ENCODE results near the gene KRTAP5-9.

DNA sequence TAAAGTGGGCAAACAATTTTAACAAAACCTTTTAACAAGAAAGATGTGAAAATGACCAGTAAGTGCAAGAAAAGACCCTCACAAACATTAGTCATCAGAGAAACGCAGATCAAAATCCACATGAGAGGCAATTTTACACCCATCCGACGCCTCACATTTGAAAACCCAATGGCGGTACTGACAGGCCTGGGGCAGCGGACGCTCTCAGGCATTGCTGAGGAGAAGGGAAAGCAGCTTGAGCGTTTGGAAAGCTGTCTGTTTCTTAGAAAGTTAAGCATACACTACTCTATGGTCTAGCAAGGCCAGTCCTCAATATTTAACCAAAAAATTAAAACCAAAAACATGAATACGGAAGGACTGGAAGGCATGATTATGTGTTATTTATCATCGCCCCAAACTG, 12.4 kb upstream of the KRTAP5-9 start:
- TF ChIP-seq, protein P1, sequence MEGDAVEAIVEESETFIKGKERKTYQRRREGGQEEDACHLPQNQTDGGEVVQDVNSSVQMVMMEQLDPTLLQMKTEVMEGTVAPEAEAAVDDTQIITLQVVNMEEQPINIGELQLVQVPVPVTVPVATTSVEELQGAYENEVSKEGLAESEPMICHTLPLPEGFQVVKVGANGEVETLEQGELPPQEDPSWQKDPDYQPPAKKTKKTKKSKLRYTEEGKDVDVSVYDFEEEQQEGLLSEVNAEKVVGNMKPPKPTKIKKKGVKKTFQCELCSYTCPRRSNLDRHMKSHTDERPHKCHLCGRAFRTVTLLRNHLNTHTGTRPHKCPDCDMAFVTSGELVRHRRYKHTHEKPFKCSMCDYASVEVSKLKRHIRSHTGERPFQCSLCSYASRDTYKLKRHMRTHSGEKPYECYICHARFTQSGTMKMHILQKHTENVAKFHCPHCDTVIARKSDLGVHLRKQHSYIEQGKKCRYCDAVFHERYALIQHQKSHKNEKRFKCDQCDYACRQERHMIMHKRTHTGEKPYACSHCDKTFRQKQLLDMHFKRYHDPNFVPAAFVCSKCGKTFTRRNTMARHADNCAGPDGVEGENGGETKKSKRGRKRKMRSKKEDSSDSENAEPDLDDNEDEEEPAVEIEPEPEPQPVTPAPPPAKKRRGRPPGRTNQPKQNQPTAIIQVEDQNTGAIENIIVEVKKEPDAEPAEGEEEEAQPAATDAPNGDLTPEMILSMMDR (conservative IDR thresholded peaks at IDR 0.05; ENCODE audit: low read depth, low read length) = no peak
- no peak for TF ChIP-seq EZH2 (IDR thresholded peaks at IDR 0.05; ENCODE audit: borderline replicate concordance, low read depth, low read length, poor library complexity, severe bottlenecking)

Data from A673 (cell line).